ENCODE results near the gene TAB3. TPM values are rescaled to one million over a fixed set of nuclear protein-coding genes. Genes with fewer than 3 reads are reported as not detected.

Gene TAB3
- total and polyA plus RNA-seq, 9 of the 15 experiments (the other 6 are each of a cell fraction or from before 2014, with no cell fraction given), result 2.4 to 31.1 (median 15.5) TPM

DNA sequence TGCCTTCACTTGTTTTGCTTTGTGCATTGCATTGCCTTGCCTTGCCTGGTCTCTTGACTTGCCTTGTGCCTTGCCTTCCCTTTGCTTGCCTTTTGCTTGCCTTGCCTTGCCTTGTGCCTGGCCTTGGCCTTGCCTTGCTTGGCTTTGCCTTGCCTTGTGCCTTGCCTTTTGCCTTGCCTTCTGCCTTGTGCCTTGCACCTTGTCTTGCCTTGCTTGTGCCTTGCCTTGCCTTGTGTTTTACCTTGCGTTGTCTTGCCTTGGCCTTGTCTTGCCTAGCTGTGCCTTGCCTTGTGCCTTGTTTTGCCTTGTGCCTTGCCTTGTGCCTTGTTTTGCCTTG lies 95.3 kb downstream of the TAB3 start (continued):
- TF ChIP-seq, protein P1, sequence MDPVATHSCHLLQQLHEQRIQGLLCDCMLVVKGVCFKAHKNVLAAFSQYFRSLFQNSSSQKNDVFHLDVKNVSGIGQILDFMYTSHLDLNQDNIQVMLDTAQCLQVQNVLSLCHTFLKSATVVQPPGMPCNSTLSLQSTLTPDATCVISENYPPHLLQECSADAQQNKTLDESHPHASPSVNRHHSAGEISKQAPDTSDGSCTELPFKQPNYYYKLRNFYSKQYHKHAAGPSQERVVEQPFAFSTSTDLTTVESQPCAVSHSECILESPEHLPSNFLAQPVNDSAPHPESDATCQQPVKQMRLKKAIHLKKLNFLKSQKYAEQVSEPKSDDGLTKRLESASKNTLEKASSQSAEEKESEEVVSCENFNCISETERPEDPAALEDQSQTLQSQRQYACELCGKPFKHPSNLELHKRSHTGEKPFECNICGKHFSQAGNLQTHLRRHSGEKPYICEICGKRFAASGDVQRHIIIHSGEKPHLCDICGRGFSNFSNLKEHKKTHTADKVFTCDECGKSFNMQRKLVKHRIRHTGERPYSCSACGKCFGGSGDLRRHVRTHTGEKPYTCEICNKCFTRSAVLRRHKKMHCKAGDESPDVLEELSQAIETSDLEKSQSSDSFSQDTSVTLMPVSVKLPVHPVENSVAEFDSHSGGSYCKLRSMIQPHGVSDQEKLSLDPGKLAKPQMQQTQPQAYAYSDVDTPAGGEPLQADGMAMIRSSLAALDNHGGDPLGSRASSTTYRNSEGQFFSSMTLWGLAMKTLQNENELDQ (CRISPR knock-in tag; IDR thresholded peaks at IDR 0.05; ENCODE audit: borderline replicate concordance), result no peak
- TF ChIP-seq NBN (IDR thresholded peaks at IDR 0.05; ENCODE audit: low read depth), result no peak

DNA sequence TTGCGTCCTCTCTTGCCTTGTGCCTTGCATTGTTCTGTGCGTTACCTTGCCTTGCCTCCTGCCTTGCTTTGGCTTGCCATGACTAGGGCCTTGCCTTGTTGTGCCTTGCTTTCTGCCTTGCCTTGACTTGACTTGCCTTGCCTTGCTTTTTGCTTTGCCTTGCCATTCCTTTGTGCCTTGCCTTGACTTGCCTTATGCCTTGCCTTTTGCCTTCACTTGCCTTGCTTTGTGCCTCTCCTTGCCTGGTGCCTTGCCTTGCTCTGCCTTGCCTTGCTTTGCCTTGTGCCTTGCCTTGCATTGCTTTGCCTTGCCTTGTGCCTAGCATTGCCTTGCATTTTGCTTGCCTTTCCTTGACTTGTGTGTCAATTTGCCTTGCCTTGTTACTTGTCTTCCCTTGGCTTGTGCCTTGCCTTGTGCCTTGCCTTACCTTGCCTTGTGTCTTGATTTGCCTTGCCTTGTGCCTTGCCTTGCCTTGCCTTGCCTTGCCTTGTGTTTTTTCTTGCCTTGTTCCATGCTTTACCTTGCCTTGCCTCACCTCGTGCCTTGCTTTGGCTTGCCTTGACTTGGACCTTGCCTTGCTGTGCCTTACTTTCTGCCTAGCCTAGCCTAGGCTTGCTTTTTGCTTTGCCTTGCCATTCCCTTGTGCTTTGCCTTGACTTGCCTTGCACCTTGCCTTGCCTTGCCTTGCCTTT lies 95.8 kb downstream of the TAB3 start:
- Histone ChIP-seq H3K4me2 (ENCODE audit: insufficient read depth, low read length) (no peak overlapping the region), H3K79me2 (ENCODE audit: control insufficient read depth, insufficient read depth, low read length) (no peaks in the 10 kb centered on the region), H3K27me3 (ENCODE audit: control insufficient read depth in 2 of 2, insufficient read depth in 2 of 2, low read length in 2 of 2) (no peaks in the 10 kb centered on the region), H3K27ac (ENCODE audit: extremely low read depth, low read depth, low read length) (no peak overlapping the region), H4K20me1 (replicated peaks; ENCODE audit: control insufficient read depth, insufficient read depth, low read length) (no peaks in the 10 kb centered on the region), H3K36me3 (ENCODE audit: control insufficient read depth, insufficient read depth, low read length) (no peaks in the 10 kb centered on the region), H2AFZ (ENCODE audit: low read depth, low read length) (no peak overlapping the region), H3K9me1 (ENCODE audit: control insufficient read depth, insufficient read depth, low read length) (no peaks in the 10 kb centered on the region), H3K4me1 (replicated peaks in 1 of 2; ENCODE audit: control insufficient read depth in 2 of 2, insufficient read depth in 2 of 2, low read length in 2 of 2) (no peaks in the 10 kb centered on the region), H3K9ac (ENCODE audit: insufficient read depth in 1 of 2, low read depth in 2 of 2, low read length in 2 of 2) (no peak overlapping the region), H3K4me3 (no peak overlapping the region), H3K9me3 (replicated peaks; ENCODE audit: control insufficient read depth, insufficient read depth, low read depth, low read length) (no peaks in the 10 kb centered on the region)
- CTCF ChIA-PET (ENCODE audit: low intra/inter-chr PET ratio), result no interaction called here
- DNase-seq (ENCODE audit: extremely low read depth in 1 of 4, low spot score in 3 of 4) (no peak), FAIRE-seq (no peak), ATAC-seq (no peak)
- TF ChIP-seq SMARCA4 (IDR thresholded peaks at IDR 0.05) (no peak), XRCC5 (IDR thresholded peaks at IDR 0.05; ENCODE audit: low read depth, low read length) (no peak)
- intact Hi-C loops (cut with micrococcal nuclease) (no loop called here), in situ Hi-C loops (cut with MboI) (no loop called here)
- POLR2A ChIA-PET, result no interaction called here
- WGBS (ENCODE audit: insufficient coverage, low coverage, missing lambda C conversion rate), result 0% methylated on average over 3 of the region's 3 CpGs
- BruUV-seq (replicated peaks), result no TSS peak
